ENCODE data around the gene WDFY3. TPM values are rescaled to one million over a fixed set of nuclear protein-coding genes. Genes with fewer than 3 reads are reported as not detected.

Gene WDFY3
- total and polyA plus RNA-seq, 9 donors: 13.2 to 90.0 (median 77.4) TPM

GRCh38 chr4:84661191-84661939 lies 305.1 kb downstream of the WDFY3 start:
- H3K9me3 ChIP-seq: no peaks in the 10 kb centered on the region
- DNase-seq: no peak
- H3K27ac ChIP-seq: no peak overlapping the region
- H3K4me1 ChIP-seq (ENCODE audit: insufficient read depth): peaks cover 6% of the 10 kb centered on the region
- no peak overlapping the region for H3K4me3 ChIP-seq
- intact Hi-C loops (cut with DNase I): no loop called here
- no peaks in the 10 kb centered on the region for H3K27me3 ChIP-seq
- no peak for TF ChIP-seq POLR2A (IDR thresholded peaks at IDR 0.05)
- TF ChIP-seq CTCF (IDR thresholded peaks at IDR 0.05): no peak
- no peak for TF ChIP-seq EP300 (IDR thresholded peaks at IDR 0.05)
- 6 to 25% (median 9%) methylated on average over 4 of the region's 4 CpGs for WGBS, 3 donors
- no peaks in the 10 kb centered on the region for H3K36me3 ChIP-seq

GRCh38 chr4:84660606-84661005 lies 305.9 kb downstream of the WDFY3 start:
- TF ChIP-seq CTCF (IDR thresholded peaks at IDR 0.05) (no peak), POLR2A (IDR thresholded peaks at IDR 0.05) (no peak), EP300 (IDR thresholded peaks at IDR 0.05) (no peak)
- DNase-seq: no peak
- no peak overlapping the region for H3K4me3 ChIP-seq
- H3K27ac ChIP-seq: no peak overlapping the region
- H3K36me3 ChIP-seq: no peaks in the 10 kb centered on the region
- H3K27me3 ChIP-seq: no peaks in the 10 kb centered on the region
- 82 to 94% (median 90%) methylated on average over 3 of the region's 3 CpGs for WGBS, 3 donors
- intact Hi-C loops (cut with DNase I): no loop called here
- no peaks in the 10 kb centered on the region for H3K9me3 ChIP-seq
- H3K4me1 ChIP-seq (ENCODE audit: insufficient read depth): peaks cover 6% of the 10 kb centered on the region

GRCh38 chr4:84652478-84652877 lies 314.0 kb downstream of the WDFY3 start:
- no peaks in the 10 kb centered on the region for H3K27me3 ChIP-seq
- no peak overlapping the region for H3K4me3 ChIP-seq
- WGBS, 3 donors: 93 to 96% (median 94%) methylated on average over 4 of the region's 4 CpGs
- H3K9me3 ChIP-seq: no peaks in the 10 kb centered on the region
- no peaks in the 10 kb centered on the region for H3K36me3 ChIP-seq
- TF ChIP-seq CTCF (IDR thresholded peaks at IDR 0.05): no peak
- no peak for TF ChIP-seq EP300 (IDR thresholded peaks at IDR 0.05)
- H3K27ac ChIP-seq: no peak overlapping the region
- H3K4me1 ChIP-seq (ENCODE audit: insufficient read depth): no peaks in the 10 kb centered on the region
- intact Hi-C loops (cut with DNase I): no loop called here
- DNase-seq: no peak

GRCh38 chr4:84651499-84651898 lies 315.0 kb downstream of the WDFY3 start:
- intact Hi-C loops (cut with DNase I): no loop called here
- no peaks in the 10 kb centered on the region for H3K4me1 ChIP-seq (ENCODE audit: insufficient read depth)
- 89 to 91% (median 91%) methylated on average over 1 of the region's 1 CpG for WGBS, 3 donors
- H3K36me3 ChIP-seq: no peaks in the 10 kb centered on the region
- no peak for DNase-seq
- no peaks in the 10 kb centered on the region for H3K27me3 ChIP-seq
- H3K27ac ChIP-seq: no peak overlapping the region
- no peak for TF ChIP-seq EP300 (IDR thresholded peaks at IDR 0.05)
- no peak for TF ChIP-seq CTCF (IDR thresholded peaks at IDR 0.05)
- TF ChIP-seq POLR2A (IDR thresholded peaks at IDR 0.05): no peak
- no peak overlapping the region for H3K4me3 ChIP-seq
- H3K9me3 ChIP-seq: no peaks in the 10 kb centered on the region
